Epidermal melanocyte (primary cell): Measurements from ENCODE around the gene KANSL3.

Experiments used
- DNase-seq: peaks from one replicate; pipeline ENCODE4 v3.0.0; 2011; ENCODE audit warnings: low spot score; ENCODE audit not compliant: insufficient read length

The KANSL3 gene

GRCh38 chr2:96608469-96609455, 29.4 kb downstream of the KANSL3 start:
- no peak for DNase-seq

- no peak for DNase-seq
These were observed 34.0 kb downstream of the KANSL3 start for GRCh38 chr2:96604104-96604503.

- DNase-seq, result no peak
These were observed 35.7 kb downstream of the KANSL3 start for GRCh38 chr2:96602330-96602823.

GRCh38 chr2:96601382-96602292, 36.5 kb downstream of the KANSL3 start:
- DNase-seq, result no peak

- DNase-seq, result no peak
These were observed 38.2 kb downstream of the KANSL3 start for GRCh38 chr2:96599941-96600340.

GRCh38 chr2:96596596-96596995, 41.5 kb downstream of the KANSL3 start:
- no peak for DNase-seq

- DNase-seq, result no peak
These were observed 43.4 kb downstream of the KANSL3 start for GRCh38 chr2:96594691-96595152.

- no peak for DNase-seq
These were observed 43.8 kb downstream of the KANSL3 start for GRCh38 chr2:96594282-96594681.

- no peak for DNase-seq
These were observed 46.6 kb downstream of the KANSL3 start for GRCh38 chr2:96591494-96591893.

- DNase-seq, result no peak
These were observed 47.1 kb downstream of the KANSL3 start for GRCh38 chr2:96591054-96591453.

GRCh38 chr2:96587843-96588242, 50.3 kb downstream of the KANSL3 start:
- DNase-seq, result no peak

GRCh38 chr2:96584017-96584416, 54.1 kb downstream of the KANSL3 start:
- DNase-seq, result no peak

- no peak for DNase-seq
These were observed 57.3 kb downstream of the KANSL3 start for GRCh38 chr2:96580771-96581170.

- no peak for DNase-seq
These were observed 58.7 kb downstream of the KANSL3 start for GRCh38 chr2:96579422-96579821.

GRCh38 chr2:96578731-96579130, 59.4 kb downstream of the KANSL3 start:
- no peak for DNase-seq

- no peak for DNase-seq
These were observed 60.6 kb downstream of the KANSL3 start for GRCh38 chr2:96577501-96577900.

- no peak for DNase-seq
These were observed 62.2 kb downstream of the KANSL3 start for GRCh38 chr2:96575785-96576456.

- DNase-seq, result no peak
These were observed 63.7 kb downstream of the KANSL3 start for GRCh38 chr2:96574364-96574763.

GRCh38 chr2:96568094-96568493, 70.0 kb downstream of the KANSL3 start:
- DNase-seq, result no peak

- no peak for DNase-seq
These were observed 73.0 kb downstream of the KANSL3 start for GRCh38 chr2:96565111-96565510.

GRCh38 chr2:96564563-96564962, 73.5 kb downstream of the KANSL3 start:
- no peak for DNase-seq
